SH-SY5Y (cell line): ENCODE data around the gene PARD6A.

ENCODE experiments used
- GATA2 ChIP-seq: IDR thresholded peaks from 2 replicates; pipeline ENCODE4 v1.6.1; 2011; ENCODE audit warnings: mild to moderate bottlenecking, low read depth, low read length
- GATA3 ChIP-seq: IDR thresholded peaks from 2 replicates; pipeline ENCODE4 v1.6.1; 2011; ENCODE audit warnings: low read depth, mild to moderate bottlenecking, low read length, moderate library complexity

DNA sequence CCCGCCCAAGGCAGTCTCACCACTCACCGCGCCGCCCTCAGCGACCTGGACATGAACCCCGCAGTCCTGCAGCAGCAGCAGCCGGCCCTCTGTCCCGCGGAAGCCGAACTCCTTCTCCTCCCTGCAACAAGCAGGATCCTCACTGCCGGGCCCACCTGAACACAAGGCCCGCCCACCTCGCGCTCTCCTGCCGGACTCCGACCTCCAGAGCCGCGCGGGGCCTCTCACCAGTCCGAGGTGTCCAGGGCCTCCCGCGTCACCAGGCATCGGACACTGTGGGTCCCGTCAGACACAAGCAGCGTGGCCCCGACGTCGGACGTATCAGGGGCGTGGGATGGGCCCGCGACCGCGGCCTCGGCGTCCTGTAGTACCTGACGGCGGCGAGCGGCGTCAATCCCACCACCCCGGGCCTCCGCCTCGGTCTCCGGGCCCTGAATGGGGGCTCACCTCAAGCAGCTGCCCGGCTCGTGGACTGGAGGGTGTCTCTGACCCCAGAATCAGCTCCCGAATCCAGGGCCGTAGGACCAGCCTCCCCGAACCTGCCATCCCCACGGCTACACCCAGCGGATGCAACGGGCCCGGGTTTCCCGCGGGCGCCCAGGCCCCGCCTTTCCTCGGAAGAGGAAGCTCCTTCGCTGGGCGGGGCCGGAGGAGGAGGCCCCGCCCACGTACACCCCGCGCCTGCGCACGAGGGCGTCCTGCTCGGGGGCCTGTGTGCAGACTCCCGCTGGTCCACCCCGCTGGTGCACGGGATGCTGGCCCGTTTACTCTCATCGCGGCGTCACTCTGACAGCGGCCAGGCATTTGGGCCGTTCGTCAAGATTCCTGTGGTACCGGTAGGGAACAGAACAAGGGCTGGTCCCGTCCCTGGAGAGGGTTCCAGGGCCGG is 841 bp upstream of the PARD6A start, which contains the start of gene ACD:
- TF ChIP-seq GATA3 = no peak
- no peak for TF ChIP-seq GATA2
